Epithelial cell of esophagus (primary cell): ENCODE results near the gene DND1.
"Not testable (repeated sequence)": the region's sequence is repeated elsewhere in the genome, so short reads cannot be mapped to it uniquely, and the experiment has no call there.

Experiments
- DNase-seq: peaks from one replicate; pipeline ENCODE4 v3.0.0; 2010; ENCODE audit warnings: low read depth
- H3K4me3 ChIP-seq: 2 replicates; pipeline ENCODE4 v1.5.1; 2011; ENCODE audit warnings: mild to moderate bottlenecking, low read length, control low read depth
- CTCF ChIP-seq: IDR thresholded peaks from 2 replicates; pipeline ENCODE4 v1.5.1; 2011; ENCODE audit warnings: low read depth, mild to moderate bottlenecking, low read length, control low read depth, inconsistent platforms; ENCODE audit not compliant: insufficient read depth; ENCODE audit errors: missing control alignments

Gene DND1

GRCh38 chr5:140664359-140665119 is 8.8 kb downstream of the DND1 start, which contains the start of gene WDR55:
TSS of gene WDR55 (plus strand) at chr5:140664904. CDS start at chr5:140664913, 9 bp downstream.
- TF ChIP-seq CTCF = no peak
- H3K4me3 ChIP-seq = peak within 1 kb of the TSS; percentile 96
- peak; percentile 96 for DNase-seq

GRCh38 chr5:140664030-140664358 is 9.4 kb downstream of the DND1 start:
- TF ChIP-seq CTCF = no peak
- peak overlapping the region; percentile 96 for H3K4me3 ChIP-seq
- no peak for DNase-seq

- H3K4me3 ChIP-seq, DNase-seq: not testable (repeated sequence)
Observed at GRCh38 chr5:140660371-140660770, 13.0 kb downstream of the DND1 start.

- H3K4me3 ChIP-seq = no peak overlapping the region
- no peak for TF ChIP-seq CTCF
- no peak for DNase-seq
Observed at GRCh38 chr5:140658870-140659269, 14.5 kb downstream of the DND1 start.

GRCh38 chr5:140647042-140647419 is 26.3 kb downstream of the DND1 start:
- TF ChIP-seq CTCF = no peak
- no peak for DNase-seq
- H3K4me3 ChIP-seq = peak overlapping the region; percentile 76

- H3K4me3 ChIP-seq = no peak overlapping the region
- DNase-seq = no peak
- TF ChIP-seq CTCF = no peak
Observed at GRCh38 chr5:140642718-140643117, 30.7 kb downstream of the DND1 start.

- TF ChIP-seq CTCF = no peak
- no peak overlapping the region for H3K4me3 ChIP-seq
- no peak for DNase-seq
Observed at GRCh38 chr5:140641716-140642115, 31.7 kb downstream of the DND1 start.
